WTC11 (cell line): ENCODE results near the gene NRG3.

Source experiments
- ATF1 ChIP-seq: sonication (generic); formaldehyde crosslinking; IDR thresholded peaks from 2 replicates; pipeline ENCODE4 v1.8.1; 2023; ENCODE audit warnings: mild to moderate bottlenecking, moderate library complexity, missing genetic modification reagents
- CTCF ChIP-seq: fragments of 200-600 bp; IDR thresholded peaks from 2 replicates; pipeline ENCODE4 v1.8.0; 2022; ENCODE audit warnings: antibody characterized with exemption
- E2F5 ChIP-seq: sonication (generic); formaldehyde crosslinking; IDR thresholded peaks from 2 replicates; pipeline ENCODE4 v1.8.1; 2022; ENCODE audit warnings: mild to moderate bottlenecking, moderate library complexity, missing genetic modification reagents
- ETV6 ChIP-seq: sonication (generic); formaldehyde crosslinking; IDR thresholded peaks from 2 replicates; pipeline ENCODE4 v1.8.1; 2022; ENCODE audit warnings: mild to moderate bottlenecking, missing genetic modification reagents
- NFYB ChIP-seq: sonication (generic); formaldehyde crosslinking; conservative IDR thresholded peaks from 2 replicates; pipeline ENCODE4 v1.8.0; 2022; ENCODE audit warnings: low read depth, missing genetic modification reagents
- PRDM15 ChIP-seq: sonication (generic); formaldehyde crosslinking; IDR thresholded peaks from 2 replicates; pipeline ENCODE4 v1.8.0; 2022; ENCODE audit warnings: missing genetic modification reagents
- USF2 ChIP-seq: sonication (generic); formaldehyde crosslinking; IDR thresholded peaks from 2 replicates; pipeline ENCODE4 v1.8.1; 2023; ENCODE audit warnings: mild to moderate bottlenecking, missing genetic modification reagents, moderate library complexity
- ZMAT4 ChIP-seq: fragments of 250-450 bp; sonication (Bioruptor Pico); IDR thresholded peaks from 2 replicates; pipeline ENCODE4 v1.9.0; 2021; ENCODE audit warnings: mild to moderate bottlenecking
- ZNF317 ChIP-seq: sonication (generic); formaldehyde crosslinking; IDR thresholded peaks from 2 replicates; pipeline ENCODE4 v1.8.1; 2023; ENCODE audit warnings: low read depth, mild to moderate bottlenecking, moderate library complexity, missing genetic modification reagents, borderline replicate concordance
- ZSCAN18 ChIP-seq: fragments of 250-450 bp; sonication (Bioruptor Pico); IDR thresholded peaks from 2 replicates; pipeline ENCODE4 v2.1.2; 2022; ENCODE audit warnings: mild to moderate bottlenecking, moderate library complexity

- TF ChIP-seq ZNF317 (CRISPR knock-in tag) (no peak), E2F5 (CRISPR knock-in tag) (no peak), CTCF (no peak), ATF1 (CRISPR knock-in tag) (no peak), ZMAT4 (CRISPR knock-in tag) (no peak), USF2 (no peak), NFYB (no peak), ZSCAN18 (CRISPR knock-in tag) (no peak), PRDM15 (CRISPR knock-in tag) (no peak), ETV6 (CRISPR knock-in tag) (no peak)
These were observed 597.7 kb downstream of the NRG3 start for GRCh38 chr10:82472406-82473335.
